CD14-positive monocyte (primary cell): Measurements from ENCODE around the gene KAT2B. TPM values are rescaled to one million over a fixed set of nuclear protein-coding genes. Genes with fewer than 3 reads are reported as not detected.
A peak's percentile ranks its signal among the peaks of the same experiment; 100 is the strongest.

Experiments
- DNase-seq, 3 donors: peaks; one replicate each; pipeline ENCODE4 v3.0.0-alpha.2; 2011 to 2022
- H2AFZ ChIP-seq: 2 replicates; pipeline ENCODE4 v1.6.0; 2012; ENCODE audit warnings: mild to moderate bottlenecking, low read depth, low read length, inconsistent platforms; ENCODE audit not compliant: insufficient read depth, poor library complexity, severe bottlenecking
- H3K27ac ChIP-seq, 2 donors: 1 replicate in 1 of 2; 2 replicates in 1 of 2; pipeline ENCODE4 v1.5.1; 2012 to 2013; ENCODE audit warnings: low read length in 2 of 2, control low read depth in 1 of 2, inconsistent platforms in 1 of 2, low read depth in 1 of 2, mild to moderate bottlenecking in 1 of 2
- H3K27me3 ChIP-seq, 2 donors: one replicate each; pipeline versions ENCODE4 v1.6.0 to v1.6.1; 2011 to 2013; ENCODE audit warnings: low read length in 2 of 2; ENCODE audit not compliant: control insufficient read depth in 2 of 2, insufficient read depth in 2 of 2
- H3K36me3 ChIP-seq, 2 donors: replicated peaks in 1 of 2; 1 replicate in 1 of 2; 2 replicates in 1 of 2; pipeline versions ENCODE4 v1.5.1 to v1.6.1; 2012 to 2013; ENCODE audit warnings: low read length in 2 of 2, control low read depth in 1 of 2, inconsistent platforms in 1 of 2, mild to moderate bottlenecking in 1 of 2; ENCODE audit not compliant: insufficient read depth in 2 of 2, control insufficient read depth in 1 of 2
- H3K4me1 ChIP-seq, 2 donors: 1 replicate in 1 of 2; 2 replicates in 1 of 2; pipeline versions ENCODE4 v1.5.1 to v1.6.1; 2012 to 2013; ENCODE audit warnings: low read length in 2 of 2, control low read depth in 1 of 2, inconsistent platforms in 1 of 2, mild to moderate bottlenecking in 1 of 2, moderate library complexity in 1 of 2; ENCODE audit not compliant: insufficient read depth in 2 of 2, control insufficient read depth in 1 of 2
- H3K4me2 ChIP-seq: replicated peaks from 2 replicates; pipeline ENCODE3; 2012; ENCODE audit warnings: low read length, moderate library complexity, mild to moderate bottlenecking; ENCODE audit not compliant: poor library complexity, severe bottlenecking; ENCODE audit errors: extremely low read depth
- H3K4me3 ChIP-seq, 3 experiments: fragments of 200-600 bp in 1 of 3; sonication (generic) in 1 of 3; replicated peaks in 1 of 3; 1 replicate in 2 of 3; 2 replicates in 1 of 3; pipeline ENCODE4 v1.5.1; 2011 to 2013; ENCODE audit warnings: low read length in 3 of 3, mild to moderate bottlenecking in 3 of 3, control low read depth in 2 of 3, low read depth in 2 of 3, inconsistent platforms in 1 of 3, moderate library complexity in 1 of 3
- H3K79me2 ChIP-seq: 2 replicates; pipeline ENCODE4 v1.6.0; 2012; ENCODE audit warnings: mild to moderate bottlenecking, control low read depth, inconsistent platforms, low read length, moderate library complexity; ENCODE audit not compliant: insufficient read depth
- H3K9ac ChIP-seq: 2 replicates; pipeline ENCODE4 v1.6.0; 2017; ENCODE audit warnings: low read length, mild to moderate bottlenecking; ENCODE audit not compliant: insufficient read depth, poor library complexity, severe bottlenecking
- H3K9me3 ChIP-seq, 2 donors: replicated peaks in 1 of 2; 1 replicate in 1 of 2; 2 replicates in 1 of 2; pipeline versions ENCODE4 v1.5.1 to v1.6.1; 2012 to 2013; ENCODE audit warnings: low read length in 2 of 2, control low read depth in 1 of 2; ENCODE audit not compliant: control insufficient read depth in 1 of 2, insufficient read depth in 1 of 2
- H4K20me1 ChIP-seq: 2 replicates; pipeline ENCODE4 v1.6.0; 2012; ENCODE audit warnings: mild to moderate bottlenecking, low read length, control low read depth, moderate library complexity; ENCODE audit not compliant: insufficient read depth
- H3K27ac Mint-ChIP-seq, 7 donors: one replicate each; pipeline ENCODE4 v1.8.0; 2020; ENCODE audit warnings: mild to moderate bottlenecking in 7 of 7, mixed read lengths in 7 of 7, moderate library complexity in 6 of 7, inconsistent platforms in 2 of 7
- H3K27me3 Mint-ChIP-seq, 3 donors: one replicate each; pipeline ENCODE4 v1.8.0; 2021 to 2022; ENCODE audit warnings: low read depth in 3 of 3, mild to moderate bottlenecking in 3 of 3, mixed read lengths in 3 of 3, moderate library complexity in 3 of 3, inconsistent platforms in 1 of 3
- H3K36me3 Mint-ChIP-seq, 2 donors: one replicate each; pipeline ENCODE4 v1.8.0; 2020; ENCODE audit warnings: mixed read lengths in 2 of 2, inconsistent platforms in 1 of 2, mild to moderate bottlenecking in 1 of 2
- H3K4me1 Mint-ChIP-seq: one replicate; pipeline ENCODE4 v1.8.0; 2020; ENCODE audit warnings: mild to moderate bottlenecking, mixed read lengths
- H3K4me3 Mint-ChIP-seq, 2 donors: one replicate each; pipeline ENCODE4 v1.8.0; 2020; ENCODE audit warnings: mild to moderate bottlenecking in 2 of 2, mixed read lengths in 2 of 2, moderate library complexity in 1 of 2
- H3K9me3 Mint-ChIP-seq, 7 donors: one replicate each; pipeline ENCODE4 v1.8.0; 2020 to 2022; ENCODE audit warnings: mixed read lengths in 7 of 7, mild to moderate bottlenecking in 6 of 7, moderate library complexity in 6 of 7, inconsistent platforms in 2 of 7
- WGBS: methylation state at CpG from one replicate; pipeline ENCODE4 v1.1.5; 2013; ENCODE audit warnings: missing lambda C conversion rate; ENCODE audit not compliant: insufficient coverage; 5-methylcytosine and 5-hydroxymethylcytosine counted together
- intact Hi-C, 2 donors: fragments of 100-400 bp; cut with micrococcal nuclease; formaldehyde crosslinking; loops; one replicate each; pipeline versions ENCODE4 v1.15.0 to v1.15.1; 2023
- polyA plus RNA-seq, 3 donors: library from polyadenylated mRNA; depleted of rRNA in 1 of 3; unstranded in 2 of 3; stranded (reverse) in 1 of 3; fragments of 300-500 nt in 2 of 3; fragments of >200 nt in 1 of 3; fragmentation: Illumina TruSeq in 2 of 3; gene quantifications; 1 replicate in 2 of 3; 2 replicates in 1 of 3; pipeline ENCODE4 v1.2.3, GENCODE V29; 2012 to 2021
- TF ChIP-seq, protein P1 (sequence below): fragments of 200-600 bp; IDR thresholded peaks from one replicate; pipeline ENCODE4 v1.8.0; 2022; ENCODE audit warnings: antibody characterized with exemption, mild to moderate bottlenecking

Gene KAT2B
- polyA plus RNA-seq, 3 donors = 2.7 to 14.6 (median 3.5) TPM

DNA sequence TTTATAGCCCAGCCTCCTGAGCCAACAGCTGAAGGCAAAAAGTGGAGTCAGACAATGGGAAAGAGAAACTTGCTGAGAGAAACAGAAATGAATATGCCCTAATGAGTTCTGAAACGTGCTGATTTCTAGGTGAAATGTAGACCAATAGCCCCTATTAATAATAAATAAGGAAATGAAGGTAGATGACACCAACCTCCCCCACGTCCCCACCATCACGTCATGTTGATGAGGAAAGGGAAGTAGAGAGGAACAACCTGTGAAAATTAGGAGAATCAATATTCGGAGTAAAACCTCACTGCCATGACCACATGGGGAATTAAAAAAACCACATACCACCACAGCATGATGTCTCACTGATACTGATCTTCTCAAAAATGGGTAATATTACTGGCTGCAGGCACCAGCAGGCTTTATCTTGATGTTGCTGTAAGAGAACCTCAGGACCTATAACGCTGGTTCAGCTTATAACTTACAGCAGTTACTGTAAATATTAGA is 64.0 kb downstream of the KAT2B start:
- no peak overlapping the region for H3K4me3 Mint-ChIP-seq
- DNase-seq = peak in 1 of 3 donors; percentile 5
- Histone ChIP-seq H2AFZ (no peak overlapping the region), H3K9me3 (no peaks in the 10 kb centered on the region), H3K27me3 (no peaks in the 10 kb centered on the region), H3K36me3 (peaks cover 10 to 27% of the 10 kb centered on the region in 2 donors), H4K20me1 (no peaks in the 10 kb centered on the region), H3K79me2 (no peaks in the 10 kb centered on the region), H3K4me3 (no peak overlapping the region), H3K4me2 (no peak overlapping the region), H3K4me1 (no peaks in the 10 kb centered on the region), H3K27ac (no peak overlapping the region), H3K9ac (no peak overlapping the region)
- no CpG with 5 or more reads among the region's 5 CpGs for WGBS
- H3K36me3 Mint-ChIP-seq = peaks cover 31 to 32% of the 10 kb centered on the region in 2 donors
- H3K9me3 Mint-ChIP-seq = no peaks in the 10 kb centered on the region
- no peaks in the 10 kb centered on the region for H3K27me3 Mint-ChIP-seq
- intact Hi-C loops = no loop called here
- TF ChIP-seq, protein P1, sequence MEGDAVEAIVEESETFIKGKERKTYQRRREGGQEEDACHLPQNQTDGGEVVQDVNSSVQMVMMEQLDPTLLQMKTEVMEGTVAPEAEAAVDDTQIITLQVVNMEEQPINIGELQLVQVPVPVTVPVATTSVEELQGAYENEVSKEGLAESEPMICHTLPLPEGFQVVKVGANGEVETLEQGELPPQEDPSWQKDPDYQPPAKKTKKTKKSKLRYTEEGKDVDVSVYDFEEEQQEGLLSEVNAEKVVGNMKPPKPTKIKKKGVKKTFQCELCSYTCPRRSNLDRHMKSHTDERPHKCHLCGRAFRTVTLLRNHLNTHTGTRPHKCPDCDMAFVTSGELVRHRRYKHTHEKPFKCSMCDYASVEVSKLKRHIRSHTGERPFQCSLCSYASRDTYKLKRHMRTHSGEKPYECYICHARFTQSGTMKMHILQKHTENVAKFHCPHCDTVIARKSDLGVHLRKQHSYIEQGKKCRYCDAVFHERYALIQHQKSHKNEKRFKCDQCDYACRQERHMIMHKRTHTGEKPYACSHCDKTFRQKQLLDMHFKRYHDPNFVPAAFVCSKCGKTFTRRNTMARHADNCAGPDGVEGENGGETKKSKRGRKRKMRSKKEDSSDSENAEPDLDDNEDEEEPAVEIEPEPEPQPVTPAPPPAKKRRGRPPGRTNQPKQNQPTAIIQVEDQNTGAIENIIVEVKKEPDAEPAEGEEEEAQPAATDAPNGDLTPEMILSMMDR = no peak
- H3K4me1 Mint-ChIP-seq = peaks cover 6% of the 10 kb centered on the region
- peak overlapping the region in 1 of 7 donors; percentile 32 for H3K27ac Mint-ChIP-seq

DNA sequence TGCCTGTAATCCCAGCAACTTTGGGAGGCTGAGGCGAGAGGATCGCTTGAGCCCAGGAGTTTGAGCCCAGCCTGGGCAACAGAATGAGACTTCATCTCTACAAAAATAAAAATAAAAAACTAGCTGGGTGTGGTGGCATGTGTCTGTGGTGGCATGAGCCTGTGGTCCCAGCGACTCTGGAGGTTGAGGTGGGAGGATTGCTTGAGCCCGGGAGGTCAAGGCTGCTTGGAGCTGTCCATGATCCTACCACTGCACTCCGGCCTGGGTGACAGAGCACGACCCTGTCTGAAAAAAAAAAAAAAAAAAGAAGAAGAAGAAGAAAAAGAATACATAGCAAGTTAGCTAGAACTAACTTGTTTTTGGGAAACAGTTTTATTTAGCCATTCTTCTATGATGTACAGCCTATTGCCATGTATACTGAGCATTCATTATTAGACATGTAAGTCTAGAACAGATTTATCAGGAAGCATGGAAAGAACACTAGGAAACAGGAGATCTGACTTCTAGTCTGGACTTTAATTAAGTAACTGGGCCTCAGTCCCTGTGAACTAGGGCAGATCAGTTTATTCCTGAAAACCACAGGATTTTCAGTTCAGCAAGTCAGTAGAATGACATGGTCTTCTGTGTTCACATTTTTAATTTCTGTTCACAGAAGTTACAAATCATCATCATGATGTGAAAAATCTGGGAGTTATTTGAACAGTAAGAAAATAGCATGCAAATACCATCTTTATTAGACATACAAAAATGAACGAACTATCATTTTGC is 65.5 kb downstream of the KAT2B start:
- no peak for DNase-seq
- Histone ChIP-seq H3K9ac (no peak overlapping the region), H2AFZ (no peak overlapping the region), H3K4me2 (no peak overlapping the region), H3K27me3 (no peaks in the 10 kb centered on the region), H3K4me1 (no peaks in the 10 kb centered on the region), H3K4me3 (no peak overlapping the region), H3K79me2 (no peaks in the 10 kb centered on the region), H3K9me3 (no peaks in the 10 kb centered on the region), H3K36me3 (peaks cover 6 to 17% of the 10 kb centered on the region in 2 donors), H3K27ac (no peak overlapping the region), H4K20me1 (no peaks in the 10 kb centered on the region)
- 96% methylated on average over 5 of the region's 7 CpGs for WGBS
- H3K9me3 Mint-ChIP-seq = no peaks in the 10 kb centered on the region
- H3K27ac Mint-ChIP-seq = peak overlapping the region in 1 of 7 donors; percentile 68
- H3K4me3 Mint-ChIP-seq = no peak overlapping the region
- intact Hi-C loops = no loop called here
- no peaks in the 10 kb centered on the region for H3K27me3 Mint-ChIP-seq
- H3K4me1 Mint-ChIP-seq = peaks cover 6% of the 10 kb centered on the region
- peaks cover 23 to 27% of the 10 kb centered on the region in 2 donors for H3K36me3 Mint-ChIP-seq
- TF ChIP-seq, protein P1 = no peak
